K562 (cell line): Measurements from ENCODE around the gene SNPH. TPM values are rescaled to one million over a fixed set of nuclear protein-coding genes. Genes with fewer than 3 reads are reported as not detected.
A peak's percentile ranks its signal among the peaks of the same experiment; 100 is the strongest.

Experiments used
- ATAC-seq: fragments of 200-7000 bp; cut with Tn5 transposase; 3 replicates; pipeline ENCODE4 v1.9.1; 2020; ENCODE audit warnings: moderate library complexity
- BruUV-seq: library from RNA; stranded (reverse); fragments of 400-500 nt; replicated peaks from 2 replicates; lab custom pipeline; 2021; lab: Mats Ljungman, UMichigan
- CTCF ChIA-PET: fragments of 300-600 bp; formaldehyde crosslinking; extraction: SDS; loops from one replicate; lab custom pipeline; 2021; ENCODE audit warnings: low intra/inter-chr PET ratio; lab: Yijun Ruan, JAX
- POLR2A ChIA-PET: fragments of 300-600, 350-650 bp; sonication (Branson Sonifier 250); formaldehyde crosslinking; extraction: SDS; loops from one replicate; lab custom pipeline; 2021; ENCODE audit warnings: antibody characterized with exemption, inconsistent platforms; lab: Yijun Ruan, JAX
- DNase-seq, 4 experiments: peaks; one replicate each; pipeline versions ENCODE4 v3.0.0 to v3.0.0-alpha.2; 2011 to 2018; ENCODE audit warnings: low spot score in 3 of 4, mixed read lengths in 3 of 4; ENCODE audit errors: extremely low read depth in 1 of 4
- FAIRE-seq: peaks from 2 replicates; lab custom pipeline; 2011; peaks lifted over from hg19 to GRCh38; lab: Jason Lieb, UNC
- H2AFZ ChIP-seq: 2 replicates; pipeline ENCODE4 v1.6.0; 2011; ENCODE audit warnings: low read depth, low read length, control low read depth, inconsistent platforms
- H3K27ac ChIP-seq: fragments of 200-600 bp; 3 replicates; pipeline ENCODE4 v1.8.0; 2011; ENCODE audit warnings: low read depth, mild to moderate bottlenecking, control low read depth, inconsistent platforms, low read length, moderate library complexity, mixed read lengths; ENCODE audit errors: extremely low read depth
- H3K27me3 ChIP-seq, 2 experiments: fragments of 300-600 bp in 1 of 2; 2 replicates in 1 of 2; 3 replicates in 1 of 2; pipeline versions ENCODE4 v1.6.0 to v1.8.0; 2011; ENCODE audit warnings: inconsistent platforms in 2 of 2, low read length in 2 of 2, mild to moderate bottlenecking in 1 of 2, mixed read lengths in 1 of 2, moderate library complexity in 1 of 2; ENCODE audit not compliant: control insufficient read depth in 2 of 2, insufficient read depth in 2 of 2
- H3K36me3 ChIP-seq: fragments of 300-600 bp; 3 replicates; pipeline ENCODE4 v1.8.0; 2011; ENCODE audit warnings: mild to moderate bottlenecking, low read length, inconsistent platforms; ENCODE audit not compliant: control insufficient read depth, insufficient read depth
- H3K4me1 ChIP-seq, 2 experiments: fragments of 200-600 bp in 1 of 2; replicated peaks in 1 of 2; 2 replicates in 1 of 2; 3 replicates in 1 of 2; pipeline versions ENCODE4 v1.5.1 to v1.8.0; 2011; ENCODE audit warnings: inconsistent platforms in 2 of 2, low read length in 2 of 2, mild to moderate bottlenecking in 1 of 2, mixed read lengths in 1 of 2, moderate library complexity in 1 of 2; ENCODE audit not compliant: control insufficient read depth in 2 of 2, insufficient read depth in 2 of 2
- H3K4me2 ChIP-seq: 2 replicates; pipeline ENCODE4 v1.6.1; 2011; ENCODE audit warnings: low read length, control low read depth, inconsistent platforms, mixed read lengths; ENCODE audit not compliant: insufficient read depth
- H3K4me3 ChIP-seq: fragments of 200-600 bp; sonication (generic), shearing (Covaris generic); 2 replicates; pipeline ENCODE4 v1.5.1; 2016; ENCODE audit warnings: control low read depth, inconsistent platforms
- H3K79me2 ChIP-seq: fragments of 200-600 bp; 3 replicates; pipeline ENCODE4 v1.8.0; 2011; ENCODE audit warnings: low read length, inconsistent platforms; ENCODE audit not compliant: control insufficient read depth, insufficient read depth
- H3K9ac ChIP-seq, 2 experiments: 2 replicates each; pipeline versions ENCODE4 v1.6.0 to v1.6.1; 2011; ENCODE audit warnings: low read depth in 2 of 2, low read length in 2 of 2, control low read depth in 1 of 2, inconsistent platforms in 1 of 2, mild to moderate bottlenecking in 1 of 2, mixed read lengths in 1 of 2; ENCODE audit not compliant: insufficient read depth in 1 of 2
- H3K9me1 ChIP-seq: one replicate; pipeline ENCODE4 v1.6.0; 2011; ENCODE audit warnings: inconsistent platforms, mild to moderate bottlenecking, low read length, moderate library complexity; ENCODE audit not compliant: control insufficient read depth, insufficient read depth
- H3K9me3 ChIP-seq: replicated peaks from 2 replicates; pipeline ENCODE4 v1.5.1; 2011; ENCODE audit warnings: low read depth, low read length, inconsistent platforms; ENCODE audit not compliant: control insufficient read depth, insufficient read depth
- H4K20me1 ChIP-seq: replicated peaks from 2 replicates; pipeline ENCODE4 v1.6.1; 2011; ENCODE audit warnings: low read length, inconsistent platforms, mixed read lengths; ENCODE audit not compliant: control insufficient read depth, insufficient read depth
- ARID2 ChIP-seq: fragments of 450-650 bp; IDR thresholded peaks from 2 replicates; pipeline ENCODE4 v1.6.1; 2017; ENCODE audit warnings: antibody characterized with exemption, mild to moderate bottlenecking
- CEBPB ChIP-seq: fragments of 450-650 bp; IDR thresholded peaks from 2 replicates; pipeline ENCODE4 v1.6.1; 2016; ENCODE audit warnings: missing genetic modification characterization, missing compliant biosample characterization
- DPF2 ChIP-seq: fragments of 450-650 bp; IDR thresholded peaks from 2 replicates; pipeline ENCODE4 v1.6.1; 2016
- ETS2 ChIP-seq: IDR thresholded peaks from 2 replicates; pipeline ENCODE4 v1.6.1; 2016; ENCODE audit warnings: borderline replicate concordance, missing genetic modification characterization, mild to moderate bottlenecking, moderate library complexity, missing compliant biosample characterization; ENCODE audit not compliant: poor library complexity, severe bottlenecking
- GATAD2A ChIP-seq: fragments of 450-650 bp; IDR thresholded peaks from 2 replicates; pipeline ENCODE4 v1.6.1; 2017
- GTF2B ChIP-seq: IDR thresholded peaks from 2 replicates; pipeline ENCODE4 v1.6.1; 2011; ENCODE audit not compliant: insufficient read length; ENCODE audit errors: extremely low read depth
- GTF2E2 ChIP-seq: fragments of 200-800 bp; sonication (Bioruptor generic); IDR thresholded peaks from 2 replicates; pipeline ENCODE4 v1.6.1; 2016; ENCODE audit warnings: missing genetic modification characterization, missing compliant biosample characterization
- HCFC1 ChIP-seq: IDR thresholded peaks from 2 replicates; pipeline ENCODE4 v1.6.1; 2012; ENCODE audit warnings: low read depth, low read length, improper control_type of control experiment
- HNRNPH1 ChIP-seq: fragments of 200-400 bp; formaldehyde crosslinking; optimal IDR thresholded peaks from 2 replicates; pipeline ENCODE3; 2017; ENCODE audit warnings: low read depth, mild to moderate bottlenecking, low read length, moderate library complexity
- IFI16 ChIP-seq: fragments of 250-450 bp; sonication (Bioruptor Pico); IDR thresholded peaks from 2 replicates; pipeline ENCODE4 v2.1.2; 2022; ENCODE audit warnings: mild to moderate bottlenecking, inconsistent platforms
- L3MBTL2 ChIP-seq: fragments of 450-650 bp; IDR thresholded peaks from 2 replicates; pipeline ENCODE4 v1.6.1; 2016; ENCODE audit warnings: mild to moderate bottlenecking, moderate library complexity
- MCM5 ChIP-seq: fragments of 450-650 bp; IDR thresholded peaks from 2 replicates; pipeline ENCODE4 v1.6.1; 2016; ENCODE audit warnings: low read depth
- NR2F6 ChIP-seq: fragments of 450-650 bp; formaldehyde crosslinking; IDR thresholded peaks from 2 replicates; pipeline ENCODE4 v1.4.0; 2020; ENCODE audit warnings: mild to moderate bottlenecking
- PHB ChIP-seq: fragments of 250-450 bp; sonication (Bioruptor Pico); IDR thresholded peaks from 2 replicates; pipeline ENCODE4 v1.5.0; 2021
- PHF8 ChIP-seq: fragments of 200-600 bp; sonication (generic); IDR thresholded peaks from 2 replicates; pipeline ENCODE4 v1.6.1; 2012; ENCODE audit warnings: mixed run types, mild to moderate bottlenecking, inconsistent platforms, low read length, moderate library complexity, borderline replicate concordance
- PTTG1 ChIP-seq: fragments of 450-650 bp; IDR thresholded peaks from 2 replicates; pipeline ENCODE4 v1.6.1; 2016; ENCODE audit warnings: low read depth, mild to moderate bottlenecking, missing genetic modification characterization, missing compliant biosample characterization
- RAD51 ChIP-seq: fragments of 450-650 bp; IDR thresholded peaks from 2 replicates; pipeline ENCODE4 v1.7.1; 2016; ENCODE audit warnings: low read depth, mild to moderate bottlenecking, borderline replicate concordance
- SMAD4 ChIP-seq: fragments of 250-450 bp; sonication (Bioruptor Pico); conservative IDR thresholded peaks from 2 replicates; pipeline ENCODE4 v1.8.0; 2021; ENCODE audit warnings: inconsistent platforms, mild to moderate bottlenecking, moderate library complexity
- ZKSCAN8 ChIP-seq: fragments of 200-800 bp; sonication (Bioruptor generic); IDR thresholded peaks from 2 replicates; pipeline ENCODE4 v1.6.1; 2016; ENCODE audit warnings: missing genetic modification characterization, missing compliant biosample characterization
- ZNF124 ChIP-seq: sonication (generic); formaldehyde crosslinking; IDR thresholded peaks from 2 replicates; pipeline ENCODE4 v1.8.1; 2022; ENCODE audit warnings: missing genetic modification reagents
- ZNF311 ChIP-seq: fragments of 250-450 bp; sonication (Bioruptor Pico); IDR thresholded peaks from 2 replicates; pipeline ENCODE4 v1.4.0; 2020; ENCODE audit warnings: mild to moderate bottlenecking, moderate library complexity
- ZNF445 ChIP-seq: fragments of 250-450 bp; sonication (Bioruptor Pico); IDR thresholded peaks from 2 replicates; pipeline ENCODE4 v1.4.0; 2020; ENCODE audit warnings: low read depth, mild to moderate bottlenecking, moderate library complexity
- ZNF584 ChIP-seq: fragments of 200-800 bp; sonication (Bioruptor generic); IDR thresholded peaks from 2 replicates; pipeline ENCODE4 v1.6.1; 2016; ENCODE audit warnings: low read depth, mild to moderate bottlenecking, missing genetic modification characterization, missing compliant biosample characterization
- WGBS: fragments of 100-300 bp; shearing (Covaris generic); methylation state at CpG from one replicate; pipeline ENCODE4 v1.1.6; 2016; ENCODE audit warnings: low coverage, mixed read lengths; ENCODE audit not compliant: insufficient coverage; ENCODE audit errors: missing lambda C conversion rate; 5-methylcytosine and 5-hydroxymethylcytosine counted together
- in situ Hi-C: fragments of 300-500 bp; cut with MboI; formaldehyde crosslinking; loops from 4 replicates; pipeline ENCODE4 v1.15.0; 2018; ENCODE audit warnings: inconsistent platforms, mixed read lengths
- intact Hi-C: fragments of 100-400 bp; cut with micrococcal nuclease; formaldehyde crosslinking; loops from 2 replicates; pipeline ENCODE4 v1.14.2; 2022
- polyA plus RNA-seq, 8 experiments: library from polyadenylated mRNA; depleted of rRNA in 4 of 8; stranded (reverse) in 5 of 8; unstranded in 3 of 8; fragments of >200 nt; fragmentation: Nextera tagmentation in 2 of 8; fragmentation: Illumina TruSeq in 1 of 8; extraction: Ambion mirVana in 2 of 8; extraction: Trizol in 1 of 8; gene quantifications; 2 replicates each; pipeline versions ENCODE4 v1.2.1 to v1.2.3, GENCODE V29; 2011 to 2014; ENCODE audit warnings: inconsistent platforms in 1 of 8, missing spikeins in 1 of 8
- total RNA-seq, 7 experiments: library from RNA; depleted of rRNA in 6 of 7; stranded (reverse); fragments of >200 nt in 6 of 7; fragmentation: Illumina TruSeq in 2 of 7; extraction: Trizol in 2 of 7; gene quantifications; 2 replicates each; pipeline versions ENCODE4 v1.2.1 to v1.2.3, GENCODE V29; 2011 to 2021; ENCODE audit warnings: low replicate concordance in 1 of 7

The SNPH gene
- total and polyA plus RNA-seq, 9 of the 15 experiments (the other 6 are each of a cell fraction or from before 2014, with no cell fraction given): 0.03 to 4.2 (median 1.4) TPM

GRCh38 chr20:1334761-1335160, 68.7 kb downstream of the SNPH start:
- intact Hi-C loops (no loop called here), in situ Hi-C loops (no loop called here)
- H3K9me3 ChIP-seq: no peaks in the 10 kb centered on the region
- no peak overlapping the region for H2AFZ ChIP-seq
- H3K79me2 ChIP-seq: peaks cover 1% of the 10 kb centered on the region; the same call in 1 of the 3 replicates
- H3K27me3 ChIP-seq: no peaks in the 10 kb centered on the region
- POLR2A ChIA-PET: interaction anchor here (0.6 to 0.8 kb wide), 2 partner anchors 9 to 45 kb away, joined by 4 read pairs; no protein-coding TSS in a partner anchor
- ATAC-seq (peak; percentile 91), FAIRE-seq (no peak), DNase-seq (peak in 3 of 4 experiments; percentile 23 to 38 (median 30))
- BruUV-seq: no TSS peak
- peaks cover under 1 to 4% of the 10 kb centered on the region in 2 experiments; a peak in 2 of 5 replicates for H3K4me1 ChIP-seq
- H4K20me1 ChIP-seq: peaks cover 5% of the 10 kb centered on the region; the same call in 1 of the 2 replicates
- H3K9me1 ChIP-seq: no peaks in the 10 kb centered on the region
- no peak overlapping the region for H3K4me2 ChIP-seq
- H3K9ac ChIP-seq: no peak overlapping the region; a peak in 1 of 4 replicates
- H3K27ac ChIP-seq: no peak overlapping the region
- no peak overlapping the region for H3K4me3 ChIP-seq
- CTCF ChIA-PET: no interaction called here
- 19% methylated on average over 3 of the region's 3 CpGs for WGBS
- peaks cover 9% of the 10 kb centered on the region; the same call in 1 of the 3 replicates for H3K36me3 ChIP-seq
- no peak for TF ChIP-seq SMAD4
- no peak for TF ChIP-seq ARID2
- TF ChIP-seq GATAD2A: no peak
- peak; percentile 80 for TF ChIP-seq CEBPB (tag)
- no peak for TF ChIP-seq HNRNPH1
- no peak for TF ChIP-seq MCM5
- no peak for TF ChIP-seq ZNF445 (CRISPR knock-in tag)
- TF ChIP-seq ZNF124 (CRISPR knock-in tag): no peak
- no peak for TF ChIP-seq PHF8
- no peak for TF ChIP-seq L3MBTL2
- no peak for TF ChIP-seq ETS2 (tag)
- no peak for TF ChIP-seq ZKSCAN8 (CRISPR knock-in tag)
- no peak for TF ChIP-seq GTF2E2 (tag)
- no peak for TF ChIP-seq HCFC1
- no peak for TF ChIP-seq PTTG1 (tag)
- no peak for TF ChIP-seq ZNF311
- TF ChIP-seq RAD51: no peak
- TF ChIP-seq GTF2B: no peak
- TF ChIP-seq PHB (CRISPR knock-in tag): no peak
- no peak for TF ChIP-seq IFI16 (CRISPR knock-in tag)
- no peak for TF ChIP-seq ZNF584 (CRISPR knock-in tag)
- TF ChIP-seq NR2F6 (CRISPR knock-in tag): no peak
- no peak for TF ChIP-seq DPF2
